ENCODE data around the gene RSBN1L.

RSBN1L gene

DNA sequence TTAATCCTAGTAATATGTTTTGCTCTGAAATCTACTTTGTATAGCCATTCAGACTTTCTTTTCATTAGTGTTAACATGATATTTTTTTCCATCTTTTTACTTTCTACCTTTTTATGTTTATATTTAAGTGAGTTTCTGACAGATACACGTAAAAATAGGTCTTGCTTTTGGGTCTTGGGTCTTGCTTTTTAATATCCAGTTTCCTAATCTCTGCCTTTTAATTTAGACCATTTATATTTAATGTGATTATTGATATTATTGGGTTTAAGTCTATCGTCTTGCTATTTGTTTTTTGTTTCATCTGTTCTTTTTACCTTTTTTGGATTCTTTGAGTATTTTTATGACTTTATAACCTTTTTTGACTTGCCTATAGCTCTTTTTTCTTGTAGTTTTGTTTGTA is 110.2 kb downstream of the RSBN1L start:
- DNase-seq (ENCODE audit: low read depth) = no peak

GRCh38 chr7:77808517-77808916 is 112.3 kb downstream of the RSBN1L start:
- no peak for DNase-seq (ENCODE audit: low read depth)

DNA sequence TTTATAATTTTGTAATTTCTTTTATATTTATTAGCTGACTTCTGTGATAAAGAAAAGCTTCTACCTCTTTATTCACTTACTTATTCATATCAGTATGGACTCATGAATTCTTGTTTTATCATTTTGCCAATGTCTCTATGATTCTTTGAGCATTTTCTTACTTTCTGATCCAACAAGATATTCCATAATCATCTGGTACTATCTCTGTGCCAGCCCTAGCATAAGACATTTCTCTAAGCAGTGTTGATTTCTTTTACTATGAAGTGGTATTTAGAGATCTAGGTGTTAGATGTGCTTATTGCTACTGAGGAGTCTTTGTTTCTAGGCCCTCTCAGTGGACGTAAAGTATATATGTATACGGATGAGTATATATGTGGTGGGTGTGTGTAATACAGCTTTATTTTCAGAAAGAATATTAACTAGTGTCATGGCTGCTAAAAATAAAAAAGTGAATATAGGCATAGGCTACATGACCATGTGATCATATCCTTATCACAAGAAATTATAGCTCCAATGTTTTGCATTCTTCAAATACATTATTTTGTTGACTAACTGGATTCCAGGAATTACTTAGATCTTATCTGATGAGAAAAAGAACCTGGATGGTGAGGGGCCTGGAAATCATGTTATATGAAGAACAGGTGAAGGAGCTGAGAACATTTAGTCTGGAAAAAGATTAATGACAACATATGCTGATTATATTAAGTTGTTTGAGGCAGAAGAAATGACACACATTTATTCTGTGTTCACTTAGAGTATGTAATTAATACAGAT is 115.4 kb downstream of the RSBN1L start:
- no peak for DNase-seq (ENCODE audit: low read depth)

DNA sequence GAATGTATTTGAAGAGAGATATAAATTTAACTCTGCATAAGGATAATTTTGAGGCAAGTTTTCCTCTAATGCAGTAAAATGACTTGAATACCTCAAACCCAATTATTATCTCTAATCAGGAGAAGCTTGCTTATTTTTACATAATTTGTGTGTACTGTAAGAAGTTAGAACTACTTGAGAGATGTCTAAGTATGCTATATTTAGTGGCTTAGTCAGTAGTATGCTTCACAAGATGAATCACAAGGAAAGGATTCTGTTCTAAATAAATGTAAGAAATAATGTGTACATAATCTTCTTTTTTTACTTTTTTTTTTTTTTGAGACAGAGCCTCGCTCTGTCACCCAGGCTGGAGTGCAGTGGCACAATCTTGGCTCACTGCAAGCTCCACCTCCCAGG is 116.0 kb downstream of the RSBN1L start:
- DNase-seq (ENCODE audit: low read depth) = no peak

GRCh38 chr7:77813180-77813579 is 116.9 kb downstream of the RSBN1L start:
- DNase-seq (ENCODE audit: low read depth) = no peak

- no peak for DNase-seq (ENCODE audit: low read depth)
Measured at GRCh38 chr7:77819021-77819420, 122.8 kb downstream of the RSBN1L start.

DNA sequence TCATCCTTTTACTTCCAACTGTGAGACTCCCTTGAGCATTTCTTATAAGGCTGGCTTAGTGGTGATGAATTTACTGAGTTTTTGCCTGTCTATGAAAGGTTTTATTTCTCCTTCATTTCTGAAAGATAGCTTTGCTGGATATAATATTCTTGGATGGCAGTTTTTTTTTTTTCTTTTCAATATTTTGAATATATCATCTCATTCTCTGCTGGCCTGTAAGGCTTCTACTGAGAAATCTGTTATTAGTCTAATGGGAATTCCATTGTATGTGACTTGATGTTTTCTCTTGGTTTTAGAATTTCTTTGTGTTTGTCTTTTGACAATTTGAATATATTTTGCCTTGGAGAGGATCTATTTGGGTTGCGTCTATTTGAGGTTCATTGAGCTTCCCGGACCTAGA is 124.7 kb downstream of the RSBN1L start:
- DNase-seq (ENCODE audit: low read depth) = no peak

- no peak for DNase-seq (ENCODE audit: low read depth)
Measured at GRCh38 chr7:77822269-77822668, 126.0 kb downstream of the RSBN1L start.

GRCh38 chr7:77823787-77824186 is 127.5 kb downstream of the RSBN1L start:
- no peak for DNase-seq (ENCODE audit: low read depth)

DNA sequence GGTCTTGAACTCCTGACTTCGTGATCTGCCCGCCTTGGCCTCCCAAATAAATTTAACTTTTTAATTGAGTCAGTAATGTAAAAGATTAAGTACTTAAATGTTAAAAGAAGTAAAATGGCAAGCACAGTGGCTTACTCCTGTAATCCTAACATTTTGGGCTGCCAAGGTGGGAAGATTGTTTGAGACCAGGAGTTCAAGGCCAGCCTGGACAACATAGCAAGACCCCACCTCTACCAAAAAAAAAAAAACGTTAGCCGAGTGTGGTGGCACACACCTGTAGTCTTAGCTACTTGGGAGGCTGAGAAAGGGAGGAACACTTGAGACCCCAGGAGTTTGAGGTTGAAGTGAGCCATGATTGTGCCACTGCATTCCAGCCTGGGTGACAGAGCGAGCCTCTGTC is 128.4 kb downstream of the RSBN1L start:
- DNase-seq (ENCODE audit: low read depth) = no peak

DNA sequence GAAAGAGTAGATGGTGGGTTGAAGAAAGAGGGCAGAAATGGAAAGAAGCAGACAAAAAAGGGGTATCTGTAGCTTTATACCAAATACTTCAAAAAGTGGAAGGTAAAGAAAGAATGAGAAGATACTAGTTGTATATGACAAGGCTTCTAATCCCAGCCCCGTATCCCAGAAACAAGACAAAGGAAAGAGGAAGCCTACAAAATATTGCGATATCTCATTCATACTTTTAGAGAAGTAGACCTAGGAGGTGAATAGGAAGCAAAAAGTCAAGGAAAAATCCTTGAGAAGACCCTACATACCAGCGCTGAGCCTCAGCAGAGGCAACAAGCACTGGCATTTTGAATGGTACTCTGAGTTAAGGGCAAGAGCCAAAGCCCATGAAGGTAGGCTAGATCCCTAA is 128.9 kb downstream of the RSBN1L start:
- no peak for DNase-seq (ENCODE audit: low read depth)

- DNase-seq (ENCODE audit: low read depth) = no peak
Measured at GRCh38 chr7:77826300-77826699, 130.0 kb downstream of the RSBN1L start.

- DNase-seq (ENCODE audit: low read depth) = no peak
Measured at GRCh38 chr7:77827999-77828398, 131.7 kb downstream of the RSBN1L start.

DNA sequence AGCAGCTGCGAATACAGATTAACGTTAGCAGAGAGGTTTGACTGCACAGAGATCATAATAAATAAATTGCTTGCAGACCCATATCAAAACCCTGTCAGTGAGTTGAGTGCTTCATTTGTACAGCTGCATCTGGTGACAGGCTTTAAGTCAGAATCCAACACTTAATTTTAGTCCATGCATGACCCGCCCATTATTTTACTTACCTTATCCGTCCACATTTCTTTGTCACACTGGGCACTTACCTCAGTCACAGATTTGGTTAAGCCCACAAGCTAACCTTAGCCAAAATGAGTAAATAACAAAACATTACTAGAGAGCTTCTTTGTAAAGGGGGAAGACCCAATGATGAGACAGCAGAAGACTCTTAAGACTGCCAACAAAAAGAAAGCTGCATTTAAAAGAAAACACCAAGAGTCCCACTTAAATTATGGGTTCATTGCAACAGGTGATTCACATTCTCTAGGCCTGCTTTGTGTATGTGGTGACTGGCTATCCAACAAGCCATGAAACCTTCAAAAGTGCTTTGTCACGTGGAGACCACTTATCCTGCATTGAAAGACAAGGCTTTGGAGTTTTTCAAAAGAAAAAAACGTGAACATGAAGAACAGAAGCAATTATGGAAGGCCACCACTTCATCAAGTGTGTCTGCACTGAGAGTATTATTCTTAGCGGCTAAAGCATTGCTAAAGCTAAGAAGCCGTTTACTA is 134.5 kb downstream of the RSBN1L start:
- DNase-seq (ENCODE audit: low read depth) = no peak

DNA sequence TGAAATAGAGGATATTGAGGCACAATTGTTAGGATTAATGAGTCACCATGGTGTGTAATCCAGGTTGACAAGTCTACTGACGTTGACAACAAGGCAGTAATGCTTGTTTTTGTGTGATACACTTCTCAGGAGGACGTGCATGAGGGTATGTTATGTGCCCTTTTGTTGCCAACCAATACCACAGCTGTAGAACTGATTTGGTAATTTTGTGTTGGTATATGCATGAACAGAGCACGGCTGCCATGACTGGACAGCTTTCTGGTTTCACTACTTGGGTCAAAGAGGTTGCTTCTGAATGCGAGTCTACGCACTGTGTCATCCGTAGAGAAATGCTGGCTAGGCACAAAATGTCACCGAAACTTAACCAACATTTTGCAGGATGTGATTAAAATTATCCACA is 135.2 kb downstream of the RSBN1L start:
- DNase-seq (ENCODE audit: low read depth) = peak; percentile 4

DNA sequence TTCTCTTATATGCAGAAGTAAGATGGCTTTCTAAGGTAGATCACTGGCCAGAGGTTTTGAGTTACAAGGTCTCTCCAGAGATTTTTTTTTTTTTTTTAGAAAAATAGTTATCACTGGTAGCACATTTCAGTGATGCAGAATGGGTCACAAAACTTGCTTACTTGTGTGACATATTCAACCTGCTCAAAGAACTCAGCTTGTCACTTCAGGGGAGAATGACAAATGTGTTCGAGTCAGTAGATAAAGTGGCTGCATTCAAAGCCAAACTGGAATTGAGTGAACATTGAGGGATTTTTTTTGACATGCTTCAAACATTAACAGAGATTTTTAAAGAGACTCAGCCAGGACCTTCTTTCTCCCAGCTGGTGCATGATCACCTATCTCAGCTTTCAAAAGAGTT is 135.7 kb downstream of the RSBN1L start:
- no peak for DNase-seq (ENCODE audit: low read depth)
